Thyroid gland (tissue), 4 donors: Measurements from ENCODE around the gene TAP2.

ENCODE experiments used
- CTCF ChIP-seq, 6 experiments: fragments of 200-600 bp in 3 of 6; fragments of 450-650 bp in 3 of 6; sonication (generic) in 3 of 6; IDR thresholded peaks; one replicate each; pipeline ENCODE4 v1.5.1; 2016 to 2019; ENCODE audit warnings: antibody characterized with exemption in 6 of 6, mild to moderate bottlenecking in 2 of 6, inconsistent platforms in 1 of 6, moderate library complexity in 1 of 6
- POLR2A ChIP-seq, 2 donors: fragments of 450-650 bp; IDR thresholded peaks; one replicate each; pipeline ENCODE4 v1.6.1; 2017; ENCODE audit warnings: antibody characterized with exemption in 2 of 2, mild to moderate bottlenecking in 2 of 2, moderate library complexity in 1 of 2

- no peak for TF ChIP-seq CTCF (IDR thresholded peaks at IDR 0.05)
- TF ChIP-seq POLR2A (IDR thresholded peaks at IDR 0.05) = no peak
These were observed 22.5 kb downstream of the TAP2 start for GRCh38 chr6:32815996-32816395.
